Activated T-helper 1 cell treated with anti-CD3 and anti-CD28 coated beads, Interleukin-2, amount 50 U/mL, for 16 hours (primary cell): ENCODE data around the gene GATD1.

ENCODE experiments used
- DNase-seq, 2 donors: peaks; one replicate each; pipeline ENCODE4 v3.0.0-alpha.2; 2020; ENCODE audit warnings: low read depth in 1 of 2, low spot score in 1 of 2

The GATD1 gene

DNA sequence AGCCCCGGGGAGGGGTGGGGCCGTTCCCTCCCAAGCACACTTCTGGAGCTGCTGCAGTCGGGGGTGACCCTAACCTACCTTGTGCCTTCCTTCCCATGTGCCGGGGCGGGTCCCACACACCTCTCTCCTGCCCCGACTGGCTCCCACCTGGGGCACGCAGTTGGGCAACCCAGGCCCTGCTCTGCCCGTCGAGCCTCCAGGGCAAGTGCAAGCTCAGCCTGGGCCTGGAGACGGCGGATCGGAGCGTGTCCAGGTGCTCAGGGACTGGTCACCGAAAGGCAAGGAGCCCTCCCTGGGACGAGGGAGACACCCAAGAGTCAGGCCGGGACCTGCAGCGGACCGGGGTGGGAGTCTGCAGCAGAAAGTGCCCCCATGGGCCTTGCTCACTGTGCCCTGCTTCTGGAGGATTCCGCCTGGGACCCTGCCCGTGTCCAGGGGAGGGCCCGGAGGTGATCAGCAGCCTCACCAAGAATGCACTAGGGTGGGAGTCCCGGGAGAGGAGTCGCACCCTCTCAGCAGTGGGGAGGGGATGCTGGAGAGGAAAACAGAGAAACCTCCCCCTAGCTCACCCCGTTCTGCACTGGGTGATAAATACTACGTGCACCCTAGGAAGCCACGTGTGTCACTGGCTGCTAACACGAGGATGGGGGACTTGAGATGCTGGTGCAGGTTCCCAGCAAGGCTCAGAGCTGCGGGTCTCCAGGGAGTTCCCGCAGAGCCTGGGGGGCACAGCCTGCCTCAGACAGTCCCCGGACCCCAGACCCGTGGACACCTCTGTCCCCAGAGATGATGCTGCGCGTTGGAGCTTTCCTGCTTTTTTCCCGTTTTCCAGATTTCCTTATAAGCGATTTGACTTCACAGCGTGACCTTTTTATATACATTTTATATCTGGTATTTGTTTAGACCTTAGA lies 5.2 kb upstream of the GATD1 start:
- no peak for DNase-seq

DNA sequence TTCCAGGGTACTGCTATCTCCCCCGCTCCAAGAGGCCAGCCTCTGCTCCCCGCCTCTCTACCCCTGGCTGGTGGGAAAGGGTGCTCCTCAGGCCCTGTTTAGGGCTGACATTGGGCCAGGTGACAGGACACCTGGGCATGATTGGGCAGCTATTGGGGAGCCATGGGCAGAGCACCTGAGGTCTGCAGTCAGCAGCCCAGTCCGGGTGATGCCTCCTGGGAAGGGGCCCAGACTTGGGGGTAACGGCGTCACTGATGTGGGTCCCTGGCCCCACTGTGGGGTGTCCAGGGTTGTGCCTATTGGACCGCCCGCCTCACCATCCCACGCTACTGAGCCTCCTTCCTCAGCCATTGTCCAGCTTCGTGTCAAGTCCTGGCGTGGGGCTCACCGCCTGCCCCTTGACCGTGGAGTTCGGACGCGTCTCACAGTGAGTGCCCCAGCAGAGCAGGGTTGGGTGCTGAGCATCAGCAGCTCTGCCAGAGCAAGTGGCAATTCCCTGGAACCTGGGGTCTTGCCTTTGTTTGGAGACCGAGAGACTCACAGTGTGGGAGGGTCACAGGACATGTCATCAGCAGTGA lies 2.8 kb upstream of the GATD1 start:
- DNase-seq = no peak

DNA sequence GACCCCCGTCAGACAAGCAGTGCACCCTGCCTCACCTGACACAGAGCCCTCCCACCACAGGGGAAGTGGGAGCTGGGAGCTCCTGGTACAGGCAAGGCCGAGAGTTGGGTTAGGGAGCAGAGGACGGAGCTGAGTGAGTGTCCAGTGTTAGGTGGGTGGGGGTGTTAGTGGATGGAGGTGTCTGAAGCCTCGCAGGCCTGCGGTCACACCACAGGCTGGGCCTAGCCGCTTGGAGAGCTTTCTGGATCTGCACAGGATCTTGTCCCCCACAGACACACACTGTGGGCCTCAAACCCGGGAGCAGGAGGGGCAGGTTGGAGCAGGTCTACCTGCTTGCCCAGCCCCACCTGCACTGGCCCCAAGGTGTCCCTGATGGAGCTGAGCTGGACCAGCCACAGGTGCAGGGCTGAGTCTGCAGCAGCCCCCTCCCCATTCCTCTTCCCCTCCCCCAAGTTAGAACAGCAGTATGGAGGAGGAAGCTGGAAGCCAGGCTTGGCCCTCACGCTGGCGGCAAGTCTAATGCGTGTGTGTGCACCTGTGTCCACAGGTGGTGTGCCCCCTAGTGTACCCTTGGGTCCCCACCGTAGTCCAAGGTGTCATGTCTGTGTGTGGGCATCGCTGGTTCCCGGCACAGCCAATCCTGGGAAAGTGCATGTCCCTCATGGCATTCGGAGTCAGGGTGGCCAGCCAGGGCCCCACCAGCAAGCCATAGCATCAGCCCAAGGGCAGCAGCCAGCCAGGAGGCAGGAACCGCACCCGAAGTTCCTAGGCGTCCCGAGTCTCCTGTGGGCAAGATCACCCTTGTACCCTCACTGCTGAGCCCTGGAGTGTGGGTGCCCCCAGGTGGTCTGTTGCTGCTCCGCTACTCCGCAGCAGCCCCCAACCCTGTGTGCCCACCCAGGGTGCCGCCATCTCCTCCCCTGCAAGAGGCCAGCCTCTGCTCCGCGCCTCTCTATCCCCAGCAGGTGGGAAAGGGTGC lies 2.0 kb upstream of the GATD1 start:
- DNase-seq = no peak

DNA sequence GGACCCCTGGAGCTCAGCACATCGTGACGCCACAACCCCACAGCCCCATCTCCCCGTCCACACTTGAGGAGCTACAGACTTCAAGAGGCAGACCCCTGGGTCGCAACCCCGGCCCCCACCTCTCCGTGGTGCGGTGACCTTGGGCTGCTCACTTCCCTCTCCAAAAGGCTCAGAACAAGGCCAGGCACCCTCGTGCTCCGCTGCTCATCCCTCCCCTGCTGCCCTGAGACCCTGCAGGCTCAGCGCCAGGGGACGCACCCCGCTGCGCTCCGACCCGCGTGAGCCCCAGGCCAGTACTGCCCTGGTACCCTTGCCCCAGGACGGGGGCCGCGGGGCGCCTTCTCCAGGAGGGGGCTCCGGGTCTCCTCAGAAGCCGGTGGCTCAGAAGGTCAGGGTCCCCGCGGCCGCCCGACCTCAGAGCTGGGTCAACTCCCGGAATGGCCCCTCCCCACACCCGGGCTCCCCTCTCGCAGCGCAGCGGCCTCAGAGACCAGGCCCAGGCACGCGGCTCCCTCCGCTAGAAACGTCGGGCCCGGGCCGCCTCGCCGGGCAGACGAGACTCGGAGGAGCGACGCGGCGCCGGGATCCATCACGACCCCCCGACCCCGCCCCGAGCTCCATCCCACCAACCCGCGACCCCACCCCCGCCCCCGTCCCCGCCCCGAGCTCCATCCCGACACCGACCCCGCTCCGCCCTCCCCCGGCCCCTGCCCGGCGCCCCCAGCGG lies 563 bp downstream of the GATD1 start:
- no peak for DNase-seq

DNA sequence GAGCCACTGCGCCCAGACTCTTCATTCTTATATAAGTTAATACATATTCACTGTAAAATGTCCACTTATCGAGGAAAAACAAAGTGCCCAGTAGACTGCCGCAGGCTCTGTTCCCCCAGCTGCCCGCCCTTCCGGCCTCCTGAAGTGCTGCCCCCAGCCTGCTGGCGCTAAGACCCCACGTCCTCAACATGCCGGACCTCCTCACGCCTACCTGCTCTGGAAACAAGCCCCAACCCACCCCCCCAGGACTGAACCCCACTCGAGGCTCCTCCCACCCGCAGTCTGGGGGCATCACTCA lies 1.1 kb downstream of the GATD1 start:
- DNase-seq = no peak

DNA sequence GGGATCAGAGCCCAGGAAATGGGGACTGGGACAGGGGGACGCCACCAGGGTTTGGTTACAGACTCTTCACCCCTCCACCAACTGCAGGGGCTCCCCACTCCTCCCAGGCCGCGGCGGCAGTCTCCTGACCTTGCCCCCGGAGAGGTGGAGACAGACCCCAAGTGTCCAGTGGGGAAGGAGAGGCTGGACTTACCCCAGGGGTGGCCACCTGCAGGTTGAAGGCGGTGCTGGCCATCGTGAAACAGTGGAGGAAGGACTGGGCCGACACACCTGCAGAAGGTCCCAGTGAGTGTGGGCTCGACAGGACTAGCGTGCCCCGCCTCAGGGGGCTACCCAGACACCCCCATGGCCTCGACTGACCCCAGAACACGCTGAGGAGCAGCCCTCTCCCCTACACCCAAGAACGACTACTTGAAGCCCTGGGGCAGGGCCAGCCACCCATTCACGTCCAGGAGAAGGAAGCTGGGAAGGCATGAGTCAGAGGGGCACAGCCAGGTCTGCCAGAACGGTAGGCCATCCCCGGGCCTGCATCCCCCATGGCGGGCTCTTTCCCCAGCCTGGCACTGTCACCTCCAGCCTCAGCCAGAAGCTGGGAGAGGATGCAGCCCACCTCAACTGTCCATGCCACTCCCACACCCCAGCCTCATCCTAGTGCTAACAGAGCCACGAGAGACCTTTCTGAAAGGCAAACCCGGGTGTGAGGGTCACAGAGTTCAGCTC lies 2.3 kb downstream of the GATD1 start:
- no peak for DNase-seq

DNA sequence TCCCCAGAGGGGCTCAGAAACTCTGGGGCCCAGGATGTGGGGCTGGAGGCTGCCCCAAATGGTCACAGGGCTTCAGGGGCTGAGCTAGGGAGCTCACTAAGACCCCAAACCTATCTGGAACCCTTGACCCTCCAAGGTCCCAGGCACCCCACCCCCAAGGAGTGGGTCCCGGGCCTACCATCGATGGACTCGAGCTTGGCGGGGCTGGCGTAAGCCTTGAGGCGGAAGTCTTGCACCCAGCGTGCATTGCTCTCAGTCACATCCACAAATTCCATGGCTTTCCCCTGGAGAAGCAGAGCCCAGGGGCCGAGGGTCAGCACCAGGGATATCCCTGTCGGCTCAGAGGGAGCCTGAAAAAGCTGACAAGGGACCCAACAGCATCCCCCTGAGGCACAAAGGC lies 3.5 kb downstream of the GATD1 start:
- no peak for DNase-seq

DNA sequence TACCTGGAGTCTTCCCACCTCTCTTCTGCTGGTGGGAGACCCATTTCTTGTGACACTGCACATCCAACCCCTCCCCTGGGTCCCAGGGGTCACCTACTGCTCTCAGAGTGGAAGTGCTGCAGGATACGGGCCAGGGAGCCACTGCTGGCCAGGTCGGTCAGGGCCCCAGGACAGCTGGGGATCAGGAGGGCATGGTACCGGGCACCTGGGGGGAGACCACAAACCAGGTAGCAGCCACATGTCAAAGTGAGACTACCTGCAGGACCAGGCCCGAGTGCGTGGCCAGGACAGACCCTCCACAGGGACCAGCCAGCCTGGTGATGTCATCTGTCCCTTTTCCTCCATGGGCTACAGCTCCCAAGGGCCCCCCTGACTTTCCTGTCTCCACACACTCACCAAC lies 3.9 kb downstream of the GATD1 start:
- no peak for DNase-seq

DNA sequence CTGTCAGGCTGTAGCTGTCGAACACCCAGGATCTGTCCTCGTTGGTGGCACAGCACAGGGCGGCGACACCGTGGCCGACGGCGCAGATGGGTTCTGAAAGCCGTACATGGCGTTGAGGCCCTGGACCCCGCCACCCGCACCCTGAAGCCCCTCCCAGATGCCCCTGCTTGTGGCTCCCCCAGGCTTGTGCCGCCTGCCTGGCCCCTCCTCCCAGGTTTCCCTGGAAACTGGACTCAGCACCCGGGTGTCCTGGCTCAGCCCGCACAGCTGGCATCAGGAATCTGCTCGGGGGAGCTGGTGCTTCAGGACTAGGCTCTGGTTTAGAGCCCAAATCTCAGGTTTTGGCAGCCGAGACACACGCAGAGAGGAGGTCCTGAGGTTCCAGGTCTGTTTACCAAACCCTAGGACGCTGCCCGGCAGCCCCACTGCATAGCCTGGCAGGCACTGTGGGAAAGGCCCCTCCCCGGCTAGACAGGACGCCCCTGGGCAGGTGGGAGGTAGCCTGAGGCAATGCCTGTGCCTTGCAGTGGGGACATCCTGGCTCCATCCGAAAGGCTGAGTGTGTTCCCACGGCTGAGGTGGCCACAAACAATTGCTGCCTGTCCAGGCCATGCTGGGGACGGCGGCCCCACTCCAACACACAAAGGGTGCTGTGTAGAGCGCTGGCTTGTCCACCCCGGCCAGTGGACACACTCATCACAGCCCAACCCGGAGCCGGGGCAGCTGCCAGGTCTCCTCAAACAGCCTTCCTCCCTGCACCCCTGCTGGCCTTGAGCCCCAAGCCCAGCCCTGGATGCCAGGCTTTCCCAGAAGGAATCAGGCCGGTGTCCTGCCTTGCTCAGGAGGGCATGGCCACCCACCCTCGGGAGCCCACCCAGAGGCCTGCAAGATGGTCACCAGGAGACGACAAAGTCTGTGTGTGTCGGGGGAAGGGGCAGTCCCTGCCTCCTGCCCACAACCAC lies 4.6 kb downstream of the GATD1 start:
- no peak for DNase-seq

DNA sequence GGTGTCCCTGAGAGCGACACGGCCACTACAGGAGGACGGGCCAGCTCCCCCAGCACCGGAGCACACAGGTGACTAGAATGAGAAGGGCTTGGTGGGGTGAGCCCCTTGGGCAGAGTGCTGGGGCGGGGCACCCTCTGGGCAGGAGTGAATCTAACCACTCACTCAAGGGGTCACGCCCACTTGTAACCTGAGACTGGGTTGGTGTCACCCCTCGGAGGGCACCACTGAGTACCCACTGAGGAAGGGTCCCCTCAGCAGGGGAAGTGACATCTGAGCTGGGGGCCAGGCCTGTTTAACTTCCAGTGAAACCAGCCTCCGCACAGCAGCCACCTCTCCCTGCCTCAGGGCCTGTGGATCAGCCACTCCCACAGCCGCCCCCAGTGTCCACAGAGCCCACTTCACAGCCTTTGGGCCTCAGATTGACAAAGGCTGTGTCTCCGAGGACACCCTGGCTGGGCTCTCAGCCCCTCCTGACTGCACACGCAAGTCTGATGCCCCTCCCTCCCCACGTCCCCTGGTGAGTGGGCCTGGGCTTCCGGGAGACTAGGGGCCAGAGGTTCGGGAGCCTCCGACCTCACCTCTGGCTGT lies 5.6 kb downstream of the GATD1 start:
- no peak for DNase-seq

DNA sequence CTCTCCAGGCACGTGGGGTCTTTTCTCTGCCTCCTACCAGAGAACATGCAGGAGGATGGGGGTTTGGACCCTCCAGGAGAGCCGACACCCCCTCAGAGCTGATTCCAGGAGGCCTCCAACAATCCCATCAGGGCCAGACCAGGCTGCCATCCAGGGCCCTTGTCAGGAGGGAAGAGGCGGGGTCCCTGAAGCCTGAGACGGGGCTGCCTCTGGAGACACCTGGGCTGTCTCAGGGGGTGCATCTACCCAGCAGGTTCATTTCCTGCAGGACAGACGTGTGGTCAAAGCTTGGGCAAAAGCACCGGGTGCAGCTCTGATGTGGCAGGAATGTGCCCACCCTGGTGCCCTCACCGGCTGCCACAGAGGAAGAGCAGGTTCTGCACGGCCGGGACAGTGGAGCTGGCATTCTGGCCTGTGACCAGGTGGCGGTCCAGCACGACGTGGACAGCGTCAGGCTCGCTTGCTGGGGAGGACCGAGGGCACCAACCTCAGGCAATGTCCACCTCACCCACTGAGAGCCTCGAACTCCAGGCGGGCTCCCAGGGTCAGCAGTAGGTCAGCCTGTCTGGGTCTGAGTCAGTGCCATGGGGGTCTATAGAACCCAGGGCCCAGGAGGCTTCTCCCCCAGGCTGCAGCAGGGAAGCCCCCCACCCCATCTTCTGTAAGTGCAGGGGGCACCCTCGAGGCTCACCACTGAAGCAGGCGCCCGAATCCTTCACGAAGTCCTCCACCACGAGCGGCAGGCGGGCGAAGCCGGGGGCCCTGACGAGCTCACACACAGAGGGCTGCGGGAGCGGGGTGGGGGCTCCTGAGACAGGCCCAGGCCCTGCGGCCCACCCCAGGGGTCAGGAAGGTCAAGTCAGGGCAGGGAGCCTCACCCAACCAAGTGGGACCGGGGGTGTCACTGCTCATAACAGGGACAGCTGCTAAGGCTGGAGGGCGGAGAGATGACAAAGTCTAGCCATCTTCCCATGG lies 6.4 kb downstream of the GATD1 start:
- DNase-seq = no peak

DNA sequence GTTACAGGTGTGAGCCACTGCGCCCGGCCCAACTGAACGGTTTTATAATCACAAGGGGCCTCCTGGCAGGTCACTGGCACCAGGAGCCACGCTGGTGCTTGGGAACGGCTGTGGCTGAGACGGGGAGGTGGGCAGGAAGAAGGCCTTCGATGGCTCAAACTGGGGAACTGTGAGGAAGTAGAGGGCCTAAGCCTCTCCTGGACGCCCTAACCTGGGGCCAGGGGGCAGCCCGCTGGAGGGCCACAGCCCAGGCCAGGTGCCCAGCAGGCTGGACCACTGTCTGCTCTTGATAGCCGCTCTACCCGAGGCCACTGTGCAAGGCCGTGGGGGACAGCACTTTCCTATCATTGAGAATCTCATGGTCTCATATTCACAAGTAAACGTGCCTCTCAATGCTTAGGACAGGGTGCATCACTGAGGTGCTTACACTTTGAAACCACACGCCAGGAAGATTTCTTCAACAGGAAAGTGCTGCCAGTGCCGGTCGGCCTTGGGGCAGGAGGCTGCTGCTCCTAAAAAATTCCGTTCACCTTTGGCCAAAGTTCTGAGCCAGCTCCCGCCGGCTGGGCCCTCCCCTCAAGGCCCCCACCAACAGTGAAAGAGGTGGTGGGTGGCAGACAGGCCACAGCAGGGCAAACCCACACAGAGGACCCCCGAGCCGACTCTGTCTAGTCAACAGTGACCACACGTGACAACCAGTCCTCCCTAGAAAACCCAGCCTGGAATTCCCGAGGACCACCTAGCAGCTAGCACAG lies 7.2 kb downstream of the GATD1 start:
- no peak for DNase-seq

DNA sequence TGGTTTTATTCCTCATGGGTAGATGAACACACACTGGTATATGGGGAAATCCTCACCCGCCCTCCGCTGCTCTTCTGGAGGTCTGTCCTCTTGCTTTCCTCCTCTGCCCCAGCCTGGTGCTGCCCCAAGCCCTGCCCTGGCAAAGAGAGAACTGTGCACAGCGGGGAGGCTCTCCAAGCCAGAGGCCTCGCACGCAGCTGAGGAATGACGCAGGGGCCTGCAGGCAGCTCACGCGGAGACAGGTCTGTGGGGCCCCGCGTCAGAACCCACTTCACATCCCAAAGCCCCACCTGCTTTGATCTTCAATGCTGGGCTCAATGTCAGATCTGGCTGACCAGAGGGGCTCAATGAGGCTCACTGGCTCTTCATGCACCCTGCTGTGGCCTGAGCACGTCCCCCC lies 10.0 kb downstream of the GATD1 start:
- no peak for DNase-seq

DNA sequence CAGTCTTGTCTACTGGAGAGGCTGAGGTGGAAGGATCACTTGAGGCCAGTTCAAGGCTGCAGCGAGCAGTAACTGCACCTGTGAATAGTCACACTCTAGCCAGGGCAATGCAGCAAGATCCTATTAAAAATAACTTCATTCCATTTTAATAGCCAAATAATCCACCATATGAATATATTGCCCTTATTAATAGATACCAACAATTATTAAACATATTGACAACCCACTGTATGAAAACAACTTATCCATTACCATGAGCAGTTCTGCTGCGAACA lies 10.4 kb downstream of the GATD1 start:
- DNase-seq = no peak

DNA sequence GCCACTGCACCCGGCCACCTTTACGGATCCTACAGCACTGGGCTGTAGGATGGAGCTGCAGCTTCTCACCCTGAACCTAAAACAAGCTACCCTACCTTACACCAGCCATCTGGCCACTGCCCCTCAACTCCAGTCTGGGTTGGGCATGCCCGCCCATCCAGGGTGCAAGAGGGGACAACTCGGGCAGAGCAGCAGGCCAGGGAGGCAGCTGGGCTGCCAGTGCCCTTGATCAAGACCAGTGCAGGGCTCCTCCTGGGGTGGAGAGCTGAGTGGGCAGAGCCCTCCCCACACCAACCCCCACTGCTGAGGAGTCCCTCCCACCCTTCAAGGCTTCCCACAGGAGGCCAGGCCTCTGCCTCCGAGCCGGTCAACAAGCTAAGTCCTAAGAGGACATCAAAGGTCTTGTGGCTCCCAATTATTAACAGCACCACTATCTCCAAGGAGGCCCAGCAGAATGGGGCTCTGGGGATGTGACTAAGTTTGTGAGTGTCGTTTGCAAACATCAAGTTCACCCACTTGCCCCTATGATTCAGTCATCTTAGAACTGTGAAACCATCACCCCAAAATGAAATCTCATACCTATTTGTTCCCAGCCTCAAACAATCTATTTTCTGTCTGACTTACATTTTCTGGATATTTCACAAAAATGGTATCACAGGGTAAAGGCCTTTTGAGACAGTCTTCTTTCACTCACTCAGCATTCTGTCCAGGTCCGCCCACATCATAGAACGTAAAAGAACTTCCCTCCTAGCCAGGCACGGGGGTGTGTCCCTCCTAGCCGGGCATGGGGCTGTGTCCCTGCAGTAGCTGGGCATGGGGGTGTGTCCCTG lies 11.0 kb downstream of the GATD1 start:
- DNase-seq = no peak

DNA sequence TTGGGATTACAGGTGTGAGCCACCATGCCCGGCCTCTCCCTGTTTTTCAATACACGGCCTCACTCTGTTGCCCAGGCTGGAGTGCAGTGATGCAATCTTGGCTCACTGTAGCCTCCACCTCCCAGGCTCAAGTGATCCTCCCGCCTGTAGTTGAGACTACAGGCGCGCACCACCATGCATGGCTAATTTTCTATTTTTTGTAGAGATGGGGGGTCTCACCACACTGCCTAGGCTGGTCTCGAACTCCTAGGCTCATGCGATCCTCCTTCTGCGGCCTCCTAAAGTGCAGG lies 11.5 kb downstream of the GATD1 start:
- no peak for DNase-seq
